GM19372 (cell line): ENCODE results near the gene FOXN3.
"Not testable (repeated sequence)": the region's sequence is repeated elsewhere in the genome, so short reads cannot be mapped to it uniquely, and the experiment has no call there.

Experiments used
- ATAC-seq: cut with Tn5 transposase; IDR thresholded peaks from one replicate; pipeline ENCODE4 v1.9.1; 2021; ENCODE audit warnings: mild to moderate bottlenecking, low read depth, moderate library complexity; ENCODE audit not compliant: unreplicated experiment

The FOXN3 gene

GRCh38 chr14:89258728-89259273, 158.2 kb downstream of the FOXN3 start:
- peak; percentile 71 for ATAC-seq

DNA sequence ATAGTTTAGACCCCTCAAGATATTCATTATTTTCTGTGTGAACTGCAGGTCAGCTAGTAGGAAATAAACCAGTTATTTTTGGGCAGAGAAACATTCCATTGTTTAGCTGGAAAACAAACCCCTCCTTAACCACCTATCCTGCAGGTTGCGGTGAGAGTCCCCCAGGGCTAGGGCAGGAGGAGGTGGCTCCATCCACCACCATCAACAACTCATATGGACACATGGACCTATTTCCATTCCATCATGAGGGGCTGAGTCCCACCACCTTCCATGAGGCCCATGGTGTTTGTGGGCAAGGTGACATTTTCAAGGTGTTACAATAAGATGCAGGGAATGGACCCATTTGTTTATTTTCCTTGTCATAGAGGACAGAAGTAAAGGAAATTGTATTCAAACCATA, 160.1 kb downstream of the FOXN3 start:
- no peak for ATAC-seq

- no peak for ATAC-seq
These were observed 160.8 kb downstream of the FOXN3 start for GRCh38 chr14:89256283-89256682.

- ATAC-seq = no peak
These were observed 161.2 kb downstream of the FOXN3 start for GRCh38 chr14:89255852-89256251.

GRCh38 chr14:89255012-89255411, 162.0 kb downstream of the FOXN3 start:
- ATAC-seq = no peak

- no peak for ATAC-seq
These were observed 162.7 kb downstream of the FOXN3 start for GRCh38 chr14:89254166-89254909.

- no peak for ATAC-seq
These were observed 164.0 kb downstream of the FOXN3 start for GRCh38 chr14:89252887-89253532.

DNA sequence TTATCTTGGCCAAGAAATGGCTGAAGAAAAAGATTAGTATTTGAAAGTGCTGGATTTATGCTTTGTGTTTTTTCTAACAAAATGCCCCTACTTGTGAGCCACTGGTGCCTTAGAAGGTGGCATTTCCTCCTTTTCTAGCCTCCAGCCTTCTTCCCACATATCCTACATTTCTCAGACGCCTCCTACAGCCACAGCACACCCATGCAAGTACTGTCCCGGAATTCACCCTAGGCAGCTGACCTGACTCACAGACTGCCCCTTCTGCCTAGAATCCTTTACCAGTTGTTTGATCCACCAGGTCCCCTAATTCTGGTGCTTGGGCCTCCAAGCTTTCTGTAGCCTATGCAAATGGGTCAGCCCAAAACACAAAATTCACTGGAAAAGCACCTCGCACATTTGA, 166.0 kb downstream of the FOXN3 start:
- no peak for ATAC-seq

GRCh38 chr14:89250655-89250975, 166.4 kb downstream of the FOXN3 start:
- not testable (repeated sequence) for ATAC-seq

GRCh38 chr14:89249972-89250654, 166.9 kb downstream of the FOXN3 start:
- no peak for ATAC-seq

DNA sequence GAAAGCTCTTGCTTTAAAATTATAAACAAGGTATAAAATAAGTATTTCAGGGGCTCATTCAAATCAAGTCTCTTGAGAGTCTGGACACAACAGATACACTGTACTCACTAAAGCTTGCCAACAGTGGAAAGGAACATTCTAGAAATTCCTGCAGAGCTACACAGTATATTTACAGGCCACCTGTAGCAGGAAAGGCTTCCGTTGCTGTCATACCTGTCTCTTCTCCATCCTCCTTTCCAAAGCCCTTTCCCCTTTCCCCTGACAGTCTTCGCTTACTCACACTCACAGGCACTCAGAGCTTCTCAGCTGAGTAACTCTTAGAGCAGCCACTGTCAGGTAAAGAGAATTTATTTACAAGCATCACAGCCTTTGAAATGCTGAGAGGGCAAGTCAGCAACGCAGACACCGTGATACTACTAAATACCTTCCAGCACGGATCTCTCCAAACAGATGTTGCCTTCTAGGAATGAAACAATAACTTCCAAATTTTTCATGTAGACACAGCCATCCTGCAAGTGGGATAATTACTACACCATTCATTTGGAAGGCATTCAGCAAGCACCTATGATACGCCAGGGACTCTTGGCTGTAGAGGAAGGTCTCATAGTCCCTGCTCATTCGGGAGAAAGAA, 167.9 kb downstream of the FOXN3 start:
- no peak for ATAC-seq

DNA sequence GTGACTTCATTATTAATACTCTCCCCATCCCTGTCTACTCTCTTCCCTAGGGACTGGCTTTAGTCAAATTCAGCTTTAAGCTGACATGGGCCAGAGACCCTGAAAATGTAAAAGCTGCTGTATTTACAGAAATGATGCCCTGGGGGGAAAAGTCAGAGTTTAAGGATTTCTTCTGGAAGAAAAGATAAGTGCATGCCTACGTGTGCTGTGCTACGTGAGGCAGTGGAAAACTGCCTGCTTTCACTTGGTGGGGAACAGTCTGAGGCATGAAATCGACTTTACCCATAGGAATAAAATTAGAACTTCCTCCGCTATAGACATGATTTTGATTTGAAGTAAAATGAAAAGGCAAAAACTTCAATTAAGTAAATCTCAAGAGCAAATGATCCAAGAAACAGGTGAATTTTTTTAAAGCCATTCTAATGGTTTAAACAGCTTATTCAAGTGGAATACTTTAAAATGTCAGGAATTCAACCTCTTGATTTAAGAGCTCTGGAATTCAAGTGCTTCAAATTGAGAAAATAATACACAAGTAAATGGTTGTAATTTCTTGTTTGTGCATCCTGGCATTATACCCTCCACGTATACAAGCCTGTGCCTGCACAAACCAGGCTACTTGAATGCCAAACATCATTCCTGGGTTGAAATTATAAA, 168.5 kb downstream of the FOXN3 start:
- ATAC-seq = no peak

GRCh38 chr14:89247457-89248122, 169.4 kb downstream of the FOXN3 start:
- no peak for ATAC-seq

- no peak for ATAC-seq
These were observed 170.7 kb downstream of the FOXN3 start for GRCh38 chr14:89246290-89246689.

GRCh38 chr14:89245802-89246201, 171.2 kb downstream of the FOXN3 start:
- ATAC-seq = no peak

DNA sequence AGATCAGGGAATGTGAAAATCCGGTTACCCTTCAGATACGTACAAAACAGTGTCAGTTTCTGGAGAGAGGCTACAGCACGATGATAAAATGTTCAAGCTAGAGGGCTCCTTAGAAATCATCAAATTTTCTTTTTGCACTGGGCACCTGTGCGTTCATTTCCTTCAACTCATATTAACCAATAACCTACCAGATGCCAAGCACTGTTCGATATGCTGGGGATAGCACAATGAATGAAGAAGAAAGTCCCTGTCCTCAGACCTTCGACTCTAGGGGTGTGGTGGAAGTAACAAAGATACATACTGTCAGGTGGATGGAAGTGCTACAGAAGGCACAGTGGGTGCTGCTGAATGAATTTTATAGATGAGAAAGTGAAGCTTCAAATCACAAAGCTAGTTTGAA, 172.3 kb downstream of the FOXN3 start:
- no peak for ATAC-seq

DNA sequence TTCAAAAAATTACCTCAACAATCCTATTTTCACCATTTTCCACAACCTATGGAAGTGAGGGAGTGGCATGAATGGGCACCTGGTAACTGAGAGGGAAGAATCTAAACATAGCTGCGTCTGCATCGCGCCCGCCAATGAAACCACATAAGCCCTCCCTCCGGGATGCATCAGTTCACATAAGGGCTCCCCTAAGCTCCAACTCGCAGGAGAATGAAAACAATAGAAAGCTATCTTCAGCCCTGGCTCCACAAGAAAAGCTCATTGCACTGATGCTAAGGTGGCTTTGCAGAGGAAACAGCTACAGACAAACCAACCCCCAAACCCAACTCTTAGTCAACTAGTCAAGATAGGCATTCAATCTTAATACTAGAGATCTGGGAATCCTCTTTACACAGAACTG, 173.3 kb downstream of the FOXN3 start:
- ATAC-seq = no peak

DNA sequence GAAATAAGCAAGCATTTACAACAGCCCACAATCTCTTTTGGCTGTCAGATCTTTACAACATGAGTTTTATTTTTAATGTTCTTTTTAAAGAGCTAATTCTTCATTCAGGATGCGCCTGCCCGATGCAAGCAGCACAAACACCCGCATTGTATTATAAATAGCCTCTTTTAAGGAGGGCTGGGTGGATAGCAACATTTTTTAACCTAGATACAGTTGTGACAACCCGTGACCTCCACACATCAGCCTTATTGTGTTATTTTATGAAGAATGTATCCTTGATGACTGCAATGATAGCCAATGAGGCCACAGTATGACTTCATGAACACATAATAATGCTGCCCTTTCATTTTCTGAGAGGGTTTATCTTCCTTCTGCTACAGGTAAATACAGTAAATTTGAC, 173.7 kb downstream of the FOXN3 start:
- ATAC-seq = no peak

DNA sequence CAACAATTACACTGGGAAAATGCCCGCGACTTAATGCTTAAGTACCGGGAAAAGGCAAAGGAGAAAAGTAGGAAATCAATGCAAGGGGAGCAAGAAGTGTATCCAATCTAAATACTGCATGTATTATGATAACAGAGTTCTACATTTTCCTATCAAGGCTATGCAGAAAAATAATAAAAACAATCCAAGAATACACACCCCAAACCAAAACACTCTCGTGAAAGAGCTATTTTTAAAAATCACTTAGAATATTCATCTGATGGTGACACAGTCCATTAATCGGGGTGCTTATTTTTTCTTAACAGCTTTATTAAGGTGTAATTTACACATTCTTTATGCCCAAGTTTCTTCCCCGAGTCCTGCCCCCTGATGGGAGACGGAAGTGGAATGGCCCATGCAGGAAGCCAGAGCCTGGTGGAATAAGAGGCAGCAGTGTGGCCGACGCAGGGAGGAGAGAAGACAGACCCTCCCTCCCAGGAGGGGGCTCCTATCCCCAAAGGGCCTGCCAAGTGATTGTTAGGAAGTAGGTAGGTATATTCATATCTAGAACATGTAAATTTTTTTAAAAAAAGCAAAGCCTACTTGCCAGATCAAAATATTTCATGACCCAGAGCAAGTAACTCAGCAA, 174.3 kb downstream of the FOXN3 start:
- ATAC-seq = no peak
